Raji (cell line): Measurements from ENCODE around the gene ARHGAP26.

Experiments used
- POLR2A ChIP-seq: IDR thresholded peaks from 2 replicates; pipeline ENCODE4 v1.6.1; 2011; ENCODE audit warnings: low read depth, low read length, control low read depth; ENCODE audit not compliant: insufficient read depth

ARHGAP26 gene

DNA sequence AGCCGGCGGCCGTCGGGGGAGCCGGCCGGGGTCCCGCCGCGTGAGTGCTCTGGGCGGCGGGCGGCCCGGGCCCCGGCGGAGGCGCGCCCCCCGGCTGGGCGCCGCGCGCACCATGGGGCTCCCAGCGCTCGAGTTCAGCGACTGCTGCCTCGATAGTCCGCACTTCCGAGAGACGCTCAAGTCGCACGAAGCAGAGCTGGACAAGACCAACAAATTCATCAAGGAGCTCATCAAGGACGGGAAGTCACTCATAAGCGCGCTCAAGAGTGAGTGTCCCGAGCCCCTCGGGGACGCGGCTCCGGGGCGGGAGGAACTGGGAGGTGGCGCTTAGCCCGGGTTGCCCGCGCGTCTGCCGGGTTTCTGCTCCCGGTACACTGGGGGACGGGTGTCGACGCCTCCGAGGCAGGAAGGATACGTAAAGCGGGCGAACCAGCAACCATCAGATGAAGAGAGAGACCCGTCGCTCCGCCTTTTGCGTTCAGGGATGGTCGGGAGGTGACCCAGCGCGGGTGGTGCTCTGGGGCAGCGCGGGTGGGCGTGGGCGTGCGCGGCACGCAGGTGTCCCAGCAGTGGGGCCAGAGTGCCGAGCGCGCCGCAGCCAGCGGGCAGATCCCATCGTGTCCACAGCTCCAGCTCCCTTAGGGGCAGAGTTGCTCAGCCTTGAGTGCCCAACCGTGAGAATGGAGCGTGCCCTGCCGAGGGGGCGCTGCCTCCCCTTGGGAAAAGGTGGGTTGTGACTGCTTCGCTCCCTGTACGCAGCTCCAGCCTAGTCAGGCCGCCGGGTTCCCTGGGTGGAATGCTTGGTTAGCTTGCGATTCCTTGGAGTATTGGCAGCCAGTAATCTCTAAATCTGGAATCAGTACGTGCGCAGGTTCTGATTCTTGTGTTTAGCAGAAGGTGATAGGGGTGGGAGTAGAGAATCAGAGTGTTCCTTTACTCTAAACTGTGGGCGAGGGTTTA lies 753 bp downstream of the ARHGAP26 start:
- TF ChIP-seq POLR2A, result no peak; the same call in 1 of the 2 replicates

GRCh38 chr5:142771666-142772065 lies 1.5 kb downstream of the ARHGAP26 start:
- TF ChIP-seq POLR2A, result no peak

- TF ChIP-seq POLR2A, result no peak
Observed at GRCh38 chr5:142772446-142773293, 2.5 kb downstream of the ARHGAP26 start.

- no peak for TF ChIP-seq POLR2A
Observed at GRCh38 chr5:142777099-142777498, 6.9 kb downstream of the ARHGAP26 start.

- no peak for TF ChIP-seq POLR2A
Observed at GRCh38 chr5:142777850-142778249, 7.7 kb downstream of the ARHGAP26 start.

DNA sequence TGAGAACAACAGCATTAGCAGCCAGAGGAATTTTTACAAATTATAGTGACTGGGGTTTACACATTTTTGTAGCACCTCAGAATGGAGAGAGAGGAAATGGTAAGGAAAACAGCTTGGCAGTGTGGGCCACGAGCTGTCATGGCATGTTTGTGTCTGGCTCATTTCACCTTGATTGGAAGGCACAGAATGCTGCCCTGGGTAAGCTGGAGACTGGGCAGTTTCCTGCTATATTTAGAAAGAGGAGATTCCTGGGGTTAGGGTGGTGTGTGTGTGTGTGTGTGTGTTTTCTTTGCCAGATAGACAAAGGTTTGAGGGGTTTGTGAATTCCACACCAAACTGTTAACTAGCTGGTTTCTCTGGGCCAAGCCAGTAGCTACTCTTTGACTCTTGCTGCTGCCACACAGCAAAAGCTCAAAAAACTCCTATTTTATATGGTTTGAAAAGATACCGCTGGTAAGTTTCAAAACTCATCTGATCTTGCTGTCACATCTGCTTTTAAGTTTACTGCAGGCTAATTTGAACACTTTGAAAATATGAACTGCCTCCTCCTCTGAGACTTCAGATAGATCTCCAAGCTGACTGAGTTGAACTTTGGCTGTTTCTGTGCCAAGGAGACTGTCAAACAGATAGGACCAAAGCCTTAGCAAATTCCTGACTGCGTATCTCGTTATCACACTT lies 9.1 kb downstream of the ARHGAP26 start:
- TF ChIP-seq POLR2A, result no peak

GRCh38 chr5:142780871-142781270 lies 10.7 kb downstream of the ARHGAP26 start:
- TF ChIP-seq POLR2A, result no peak

- no peak for TF ChIP-seq POLR2A
Observed at GRCh38 chr5:142782976-142783530, 12.9 kb downstream of the ARHGAP26 start.

- no peak for TF ChIP-seq POLR2A
Observed at GRCh38 chr5:142783601-142784341, 13.6 kb downstream of the ARHGAP26 start.

DNA sequence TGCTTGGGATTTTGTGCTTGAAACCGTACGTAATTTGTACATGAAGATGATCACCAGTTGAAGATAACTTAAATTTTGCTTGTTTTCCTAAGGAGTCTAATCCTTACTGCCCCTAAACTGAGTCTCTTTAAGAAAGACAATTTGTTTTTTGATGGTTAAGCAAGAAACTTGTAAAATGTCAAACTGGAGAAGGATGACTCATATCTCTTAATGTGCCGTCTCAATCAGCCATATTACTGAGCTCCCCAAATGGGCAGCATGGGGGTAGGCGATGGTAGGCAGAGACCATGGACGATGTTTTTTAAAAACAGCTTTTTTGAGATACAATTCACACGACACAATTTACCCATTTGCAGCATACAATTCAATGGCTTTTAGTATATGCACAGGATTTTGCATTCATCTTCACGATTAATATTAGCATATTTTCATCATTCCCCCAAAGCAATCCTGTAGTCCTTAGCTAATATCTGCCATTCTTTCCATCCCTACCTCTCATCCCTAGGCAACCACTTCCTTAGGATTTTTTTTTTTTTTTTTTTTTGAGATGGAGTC lies 14.3 kb downstream of the ARHGAP26 start:
- no peak for TF ChIP-seq POLR2A

GRCh38 chr5:142785206-142785605 lies 15.0 kb downstream of the ARHGAP26 start:
- no peak for TF ChIP-seq POLR2A

GRCh38 chr5:142789206-142789605 lies 19.0 kb downstream of the ARHGAP26 start:
- no peak for TF ChIP-seq POLR2A

- no peak for TF ChIP-seq POLR2A
Observed at GRCh38 chr5:142792012-142792864, 22.1 kb downstream of the ARHGAP26 start.
